ENCODE measurements around the gene GPD1L. TPM values are rescaled to one million over a fixed set of nuclear protein-coding genes. Genes with fewer than 3 reads are reported as not detected.
A peak's percentile ranks its signal among the peaks of the same experiment; 100 is the strongest.

GPD1L gene
- total and polyA plus RNA-seq, 2 donors from 2014 or later, result 31.1 to 35.5 TPM

GRCh38 chr3:32180141-32180784 is 73.8 kb downstream of the GPD1L start:
- H3K27me3 ChIP-seq (ENCODE audit: control insufficient read depth, insufficient read depth, low read length), result no peaks in the 10 kb centered on the region
- no peak for TF ChIP-seq CTCF (IDR thresholded peaks at IDR 0.05; ENCODE audit: borderline replicate concordance, extremely low read depth, insufficient read depth)
- H3K4me3 ChIP-seq (ENCODE audit: low read length in 3 of 3), result no peak overlapping the region
- peak in 2 of 5 donors; percentile 53 to 67 for DNase-seq
- no peaks in the 10 kb centered on the region for H3K36me3 ChIP-seq (ENCODE audit: control insufficient read depth in 2 of 3, insufficient read depth in 3 of 3, low read length in 3 of 3)
- H3K4me1 ChIP-seq (ENCODE audit: control insufficient read depth in 2 of 3, insufficient read depth in 2 of 3, low read depth in 1 of 3, low read length in 3 of 3), result peaks cover 4 to 7% (median 5%) of the 10 kb centered on the region in 3 donors
- H3K9me3 ChIP-seq (ENCODE audit: control insufficient read depth in 2 of 3, insufficient read depth in 1 of 3, low read length in 3 of 3), result no peaks in the 10 kb centered on the region
- intact Hi-C loops (cut with DNase I), result no loop called here
- no peak overlapping the region for H3K27ac ChIP-seq (ENCODE audit: low read depth in 2 of 2, low read length in 2 of 2)
- no peak overlapping the region for H3K9ac ChIP-seq (ENCODE audit: low read length in 3 of 3)
- FAIRE-seq, result no peak

DNA sequence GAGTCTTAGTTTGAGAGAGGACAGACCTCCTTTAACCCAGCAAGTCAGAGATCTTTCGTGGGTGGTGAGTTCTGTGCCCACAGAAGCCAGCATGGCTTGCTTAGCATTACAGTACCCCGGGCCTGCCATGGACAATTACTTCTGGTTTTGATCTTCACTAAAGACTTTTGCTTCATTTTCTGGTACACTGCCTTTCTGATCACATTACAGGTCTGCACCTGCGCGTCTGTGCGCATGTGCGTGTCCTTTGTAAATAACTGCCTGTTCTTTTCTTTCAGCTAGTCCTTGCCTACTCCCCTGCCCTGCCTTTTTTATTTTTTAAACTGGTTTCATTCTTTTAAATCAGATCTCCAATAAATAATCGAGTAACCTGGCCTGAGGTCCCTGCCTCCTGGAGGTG is 74.9 kb downstream of the GPD1L start:
- Histone ChIP-seq H3K27me3 (ENCODE audit: control insufficient read depth, insufficient read depth, low read length) (no peaks in the 10 kb centered on the region), H3K9me3 (ENCODE audit: control insufficient read depth in 2 of 3, insufficient read depth in 1 of 3, low read length in 3 of 3) (no peaks in the 10 kb centered on the region), H3K4me1 (ENCODE audit: control insufficient read depth in 2 of 3, insufficient read depth in 2 of 3, low read depth in 1 of 3, low read length in 3 of 3) (peaks cover 4 to 7% (median 5%) of the 10 kb centered on the region in 3 donors), H3K4me3 (ENCODE audit: low read length in 3 of 3) (no peak overlapping the region), H3K9ac (ENCODE audit: low read length in 3 of 3) (no peak overlapping the region), H3K36me3 (ENCODE audit: control insufficient read depth in 2 of 3, insufficient read depth in 3 of 3, low read length in 3 of 3) (no peaks in the 10 kb centered on the region), H3K27ac (ENCODE audit: low read depth in 2 of 2, low read length in 2 of 2) (no peak overlapping the region)
- FAIRE-seq, result no peak
- intact Hi-C loops (cut with DNase I), result no loop called here
- peak in 4 of 5 donors; percentile 77 to 92 (median 84) for DNase-seq
- TF ChIP-seq CTCF (IDR thresholded peaks at IDR 0.05; ENCODE audit: borderline replicate concordance, extremely low read depth, insufficient read depth), result no peak

DNA sequence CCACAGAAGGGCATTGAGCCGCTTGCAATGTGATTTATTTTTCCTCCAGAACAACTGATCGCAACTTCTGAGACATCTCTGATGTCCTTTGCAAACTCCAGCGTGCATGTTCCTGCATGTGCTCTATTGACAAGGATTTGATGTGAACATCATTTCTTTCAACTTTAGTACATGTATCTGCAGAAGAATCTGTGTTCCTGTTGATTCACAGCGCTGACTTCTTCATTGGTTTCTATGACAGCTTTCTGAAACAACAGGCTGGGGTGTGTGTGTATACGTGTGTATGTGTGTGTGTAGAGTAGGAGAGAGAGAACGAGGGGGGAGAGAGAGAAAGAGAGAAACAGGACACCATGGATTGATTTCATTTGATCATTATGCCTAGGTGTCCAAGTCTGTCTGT is 75.4 kb downstream of the GPD1L start:
- peaks cover 4 to 7% (median 5%) of the 10 kb centered on the region in 3 donors for H3K4me1 ChIP-seq (ENCODE audit: control insufficient read depth in 2 of 3, insufficient read depth in 2 of 3, low read depth in 1 of 3, low read length in 3 of 3)
- H3K9me3 ChIP-seq (ENCODE audit: control insufficient read depth in 2 of 3, insufficient read depth in 1 of 3, low read length in 3 of 3), result no peaks in the 10 kb centered on the region
- DNase-seq (peak in 3 of 5 donors; percentile 41 to 76 (median 51)), FAIRE-seq (no peak)
- TF ChIP-seq CTCF (IDR thresholded peaks at IDR 0.05; ENCODE audit: borderline replicate concordance, extremely low read depth, insufficient read depth), result no peak
- H3K4me3 ChIP-seq (ENCODE audit: low read length in 3 of 3), result no peak overlapping the region
- H3K27ac ChIP-seq (ENCODE audit: low read depth in 2 of 2, low read length in 2 of 2), result no peak overlapping the region
- H3K36me3 ChIP-seq (ENCODE audit: control insufficient read depth in 2 of 3, insufficient read depth in 3 of 3, low read length in 3 of 3), result no peaks in the 10 kb centered on the region
- no peak overlapping the region for H3K9ac ChIP-seq (ENCODE audit: low read length in 3 of 3)
- intact Hi-C loops (cut with DNase I), result no loop called here
- H3K27me3 ChIP-seq (ENCODE audit: control insufficient read depth, insufficient read depth, low read length), result no peaks in the 10 kb centered on the region

Data from kidney (tissue), 14 donors.